ENCODE data around the gene ZNF273. TPM values are rescaled to one million over a fixed set of nuclear protein-coding genes. Genes with fewer than 3 reads are reported as not detected.

Gene ZNF273
- total RNA-seq, 1 donor from 2014 or later = 2.6 TPM

GRCh38 chr7:64867863-64868440 lies 35.1 kb upstream of the ZNF273 start:
- Histone ChIP-seq H3K27me3 (ENCODE audit: control insufficient read depth, insufficient read depth, low read length) (peaks cover 1% of the 10 kb centered on the region), H3K4me3 (ENCODE audit: low read depth, low read length) (no peak overlapping the region), H3K36me3 (ENCODE audit: control insufficient read depth, insufficient read depth, low read length) (no peaks in the 10 kb centered on the region)
- FAIRE-seq (peak; percentile 77), DNase-seq (ENCODE audit: low read depth) (no peak)
- no peak for TF ChIP-seq CTCF (IDR thresholded peaks at IDR 0.05; ENCODE audit: insufficient read depth, low read length, severe bottlenecking)

GRCh38 chr7:64868499-64868898 lies 34.6 kb upstream of the ZNF273 start:
- Histone ChIP-seq H3K36me3 (ENCODE audit: control insufficient read depth, insufficient read depth, low read length) (no peaks in the 10 kb centered on the region), H3K27me3 (ENCODE audit: control insufficient read depth, insufficient read depth, low read length) (peaks cover 1% of the 10 kb centered on the region), H3K4me3 (ENCODE audit: low read depth, low read length) (no peak overlapping the region)
- DNase-seq (ENCODE audit: low read depth) (no peak), FAIRE-seq (peak; percentile 18)
- TF ChIP-seq CTCF (IDR thresholded peaks at IDR 0.05; ENCODE audit: insufficient read depth, low read length, severe bottlenecking) = no peak

- no peak for FAIRE-seq
- no peak overlapping the region for H3K4me3 ChIP-seq (ENCODE audit: low read depth, low read length)
- H3K36me3 ChIP-seq (ENCODE audit: control insufficient read depth, insufficient read depth, low read length) = no peaks in the 10 kb centered on the region
- DNase-seq (ENCODE audit: low read depth) = no peak
- H3K27me3 ChIP-seq (ENCODE audit: control insufficient read depth, insufficient read depth, low read length) = peaks cover 1% of the 10 kb centered on the region
- TF ChIP-seq CTCF (IDR thresholded peaks at IDR 0.05; ENCODE audit: insufficient read depth, low read length, severe bottlenecking) = no peak
Observed at GRCh38 chr7:64869121-64869725, 33.9 kb upstream of the ZNF273 start.

- no peaks in the 10 kb centered on the region for H3K36me3 ChIP-seq (ENCODE audit: control insufficient read depth, insufficient read depth, low read length)
- no peak for TF ChIP-seq CTCF (IDR thresholded peaks at IDR 0.05; ENCODE audit: insufficient read depth, low read length, severe bottlenecking)
- no peak overlapping the region for H3K4me3 ChIP-seq (ENCODE audit: low read depth, low read length)
- peaks cover 1% of the 10 kb centered on the region for H3K27me3 ChIP-seq (ENCODE audit: control insufficient read depth, insufficient read depth, low read length)
- FAIRE-seq = no peak
- no peak for DNase-seq (ENCODE audit: low read depth)
Observed at GRCh38 chr7:64869912-64870562, 33.0 kb upstream of the ZNF273 start.

GRCh38 chr7:64870656-64871055 lies 32.4 kb upstream of the ZNF273 start:
- Histone ChIP-seq H3K4me3 (ENCODE audit: low read depth, low read length) (no peak overlapping the region), H3K27me3 (ENCODE audit: control insufficient read depth, insufficient read depth, low read length) (peaks cover 1% of the 10 kb centered on the region), H3K36me3 (ENCODE audit: control insufficient read depth, insufficient read depth, low read length) (no peaks in the 10 kb centered on the region)
- DNase-seq (ENCODE audit: low read depth) = no peak
- no peak for TF ChIP-seq CTCF (IDR thresholded peaks at IDR 0.05; ENCODE audit: insufficient read depth, low read length, severe bottlenecking)
- FAIRE-seq = no peak
